NCI-H187 (cell line): ENCODE data around the gene PDXK.
"Not testable (repeated sequence)": the region's sequence is repeated elsewhere in the genome, so short reads cannot be mapped to it uniquely, and the experiment has no call there.

Experiments
- DNase-seq, 2 experiments: peaks; one replicate each; lab custom pipeline; 2025; lab: John Stamatoyannopoulos, UW

Gene PDXK

DNA sequence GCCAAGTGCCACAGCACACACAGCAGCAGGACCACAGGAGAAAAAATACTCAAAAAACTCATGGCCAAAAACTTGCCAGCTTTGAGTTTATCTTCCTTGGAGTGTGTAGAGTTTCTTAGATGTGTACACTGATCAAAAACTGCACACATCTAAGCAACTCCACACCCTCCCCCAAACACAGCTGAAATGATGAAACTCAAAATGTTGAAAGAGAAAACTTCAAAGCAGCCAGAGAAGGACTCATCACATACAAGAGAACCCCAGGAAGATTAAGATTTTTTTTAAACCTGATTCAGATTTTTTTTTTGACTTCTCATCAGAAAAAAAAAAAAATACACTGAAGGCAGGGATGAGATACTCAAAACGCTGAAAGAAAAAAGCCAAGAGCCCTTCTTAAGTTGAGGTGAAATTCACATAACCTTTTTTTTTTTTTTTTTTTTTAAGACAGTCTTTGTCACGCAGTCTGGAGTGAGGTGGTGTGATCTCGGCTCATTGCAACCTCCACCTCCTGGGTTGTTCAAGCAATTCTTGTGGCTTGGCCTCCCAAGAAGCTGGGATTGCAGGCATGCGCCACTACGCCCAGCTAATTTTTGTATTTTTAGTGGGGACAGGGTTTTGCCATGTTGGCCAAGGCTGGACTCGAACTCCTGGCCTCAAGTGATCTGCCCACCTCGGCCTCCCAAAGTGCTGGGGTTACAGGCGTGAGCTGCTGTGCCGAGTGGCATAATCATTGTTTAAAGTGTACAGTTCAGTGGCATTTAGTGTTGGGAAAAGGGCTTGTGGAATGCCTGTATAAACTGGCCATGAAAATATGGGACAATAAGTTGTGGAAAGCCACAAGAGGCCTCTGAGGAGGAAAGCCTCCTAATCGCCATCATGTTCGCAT, 20.9 kb upstream of the PDXK start:
- no peak for DNase-seq

DNA sequence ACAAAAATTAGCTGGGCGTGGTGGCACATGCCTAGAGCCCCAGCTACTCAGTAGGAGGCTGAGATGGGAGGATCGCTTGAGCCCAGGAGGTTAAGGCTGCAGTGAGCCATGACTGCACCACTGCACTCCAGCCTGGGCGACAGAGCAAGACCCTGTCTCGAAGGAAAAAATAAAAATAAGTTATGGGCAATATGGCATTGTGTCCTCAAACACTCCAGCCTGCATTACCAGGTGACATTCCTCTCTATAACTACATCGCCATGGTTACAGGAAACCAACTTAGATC, 19.5 kb upstream of the PDXK start:
- DNase-seq = not testable (repeated sequence)

DNA sequence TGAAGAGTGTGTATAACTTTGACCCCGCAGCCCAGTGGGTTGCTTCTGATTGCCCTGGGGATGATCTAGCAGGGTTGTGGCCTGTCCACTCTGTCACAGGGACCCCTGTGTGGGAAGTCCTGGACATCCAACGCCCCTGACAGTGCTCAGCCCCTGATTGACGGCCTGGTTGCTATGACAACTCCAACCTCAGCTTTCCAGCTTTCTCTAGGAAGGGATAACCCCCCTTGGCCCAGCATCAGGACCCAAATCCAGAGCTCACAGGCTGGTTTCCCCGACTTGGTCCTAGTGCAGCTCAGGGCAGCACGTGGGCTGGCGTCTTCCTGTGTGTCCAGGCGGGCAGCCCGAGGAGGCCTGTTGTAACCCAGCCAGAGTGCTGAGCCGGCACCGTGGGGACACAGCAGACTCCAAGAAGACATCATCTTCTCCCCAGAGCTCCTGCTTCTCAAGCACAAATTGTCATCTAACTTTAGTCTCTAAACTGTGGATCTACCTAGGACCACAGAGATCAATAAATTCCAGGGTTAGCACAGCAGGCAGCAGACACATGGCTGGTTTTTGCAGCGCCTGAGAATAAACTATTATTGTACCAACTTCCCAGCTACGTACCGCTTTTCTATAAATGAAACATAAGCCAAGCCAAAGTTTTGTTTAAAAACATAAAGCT, 18.9 kb upstream of the PDXK start:
- no peak for DNase-seq

DNA sequence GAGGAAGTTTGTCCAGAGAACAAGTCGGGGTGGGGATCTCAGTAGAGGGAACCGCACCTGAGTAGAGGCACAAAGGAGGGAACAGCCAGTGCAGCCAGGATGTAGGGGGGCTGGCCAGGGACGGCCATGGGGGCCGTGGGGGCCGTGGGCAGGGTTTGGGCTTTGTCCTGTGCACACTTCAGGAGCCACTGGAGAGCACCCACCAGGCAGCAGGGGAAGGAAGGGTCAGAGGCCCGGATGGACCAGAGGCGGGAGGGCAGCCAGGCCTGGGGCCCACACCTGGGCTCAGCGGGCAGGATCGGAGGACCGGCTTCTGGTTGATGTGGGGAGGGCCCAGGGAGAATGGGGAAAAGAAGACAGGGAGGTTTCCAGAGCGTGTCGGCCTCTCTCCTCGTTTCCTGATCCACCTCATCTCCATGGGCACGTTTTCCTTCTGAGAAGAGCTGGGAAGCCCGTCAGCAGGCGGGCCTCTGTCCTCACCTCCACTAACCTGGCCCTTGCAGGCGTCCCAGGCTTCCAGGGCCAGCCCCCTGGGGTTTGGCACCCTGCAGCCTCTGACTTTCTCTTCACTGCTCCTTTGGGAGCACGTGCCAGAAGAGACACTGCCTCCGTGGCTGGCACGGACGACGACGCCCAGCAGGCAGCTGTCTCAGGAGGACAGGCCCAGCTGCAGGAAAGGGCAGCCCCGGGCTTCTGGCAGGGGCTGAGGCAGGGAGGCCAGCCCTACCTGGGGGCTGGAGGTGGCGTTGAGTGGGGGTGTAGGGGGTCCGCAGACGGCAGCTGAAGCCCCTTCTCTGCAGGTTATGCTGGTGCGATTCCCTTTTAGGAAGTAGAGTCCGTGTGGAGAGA, 16.8 kb upstream of the PDXK start:
- no peak for DNase-seq

DNA sequence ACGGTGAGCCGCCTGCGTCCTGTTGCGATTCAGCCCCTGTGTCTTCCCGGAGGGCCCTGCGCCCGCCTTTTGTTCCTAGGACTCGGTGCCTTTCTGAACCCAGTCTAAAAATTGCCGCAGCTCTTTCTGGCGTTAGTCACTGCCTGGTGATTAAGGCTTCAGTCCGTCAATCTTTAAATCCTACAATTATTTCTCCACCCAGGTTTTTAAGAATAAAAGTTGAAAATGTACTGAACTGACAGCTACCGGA, 16.2 kb upstream of the PDXK start:
- no peak for DNase-seq

DNA sequence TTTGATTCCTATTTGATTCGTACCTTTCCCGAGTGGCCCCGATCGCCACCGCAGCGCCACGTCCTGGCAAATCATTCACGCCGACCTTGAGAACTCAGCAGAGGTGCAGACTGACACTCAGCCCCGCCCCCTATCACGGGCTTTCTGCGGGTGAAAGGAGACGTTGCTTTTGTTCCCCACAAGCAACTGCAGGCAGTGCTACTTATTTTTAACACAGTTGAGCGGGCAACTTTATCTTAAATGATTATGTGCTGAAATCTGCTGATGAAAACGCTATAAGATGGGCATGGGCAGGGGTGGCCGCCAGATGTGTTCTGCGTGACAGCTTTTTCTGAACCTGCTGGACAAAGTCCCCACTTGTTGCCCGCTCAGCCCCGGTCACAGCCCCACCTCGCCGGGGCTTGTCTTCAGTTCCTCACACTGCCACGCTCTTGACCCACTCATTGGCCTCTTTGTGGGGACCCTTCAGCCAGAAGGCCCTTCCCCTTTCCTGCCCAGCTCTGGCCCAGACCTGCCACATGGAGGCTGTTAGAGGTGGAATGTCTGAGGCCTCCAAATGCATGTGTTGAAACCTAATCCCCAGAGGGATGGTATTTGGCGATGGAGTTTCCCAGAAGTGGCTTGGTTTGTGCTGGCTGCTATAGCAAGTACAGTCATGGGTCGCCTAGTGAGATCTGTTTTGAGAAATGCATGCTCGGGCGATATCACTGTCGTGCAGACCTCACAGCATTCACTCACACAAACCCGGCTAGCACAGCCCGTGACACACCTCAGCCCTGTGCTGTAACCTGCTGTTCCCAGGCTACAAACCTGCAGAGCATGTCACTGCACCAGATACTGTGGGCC, 15.7 kb upstream of the PDXK start:
- DNase-seq = no peak

DNA sequence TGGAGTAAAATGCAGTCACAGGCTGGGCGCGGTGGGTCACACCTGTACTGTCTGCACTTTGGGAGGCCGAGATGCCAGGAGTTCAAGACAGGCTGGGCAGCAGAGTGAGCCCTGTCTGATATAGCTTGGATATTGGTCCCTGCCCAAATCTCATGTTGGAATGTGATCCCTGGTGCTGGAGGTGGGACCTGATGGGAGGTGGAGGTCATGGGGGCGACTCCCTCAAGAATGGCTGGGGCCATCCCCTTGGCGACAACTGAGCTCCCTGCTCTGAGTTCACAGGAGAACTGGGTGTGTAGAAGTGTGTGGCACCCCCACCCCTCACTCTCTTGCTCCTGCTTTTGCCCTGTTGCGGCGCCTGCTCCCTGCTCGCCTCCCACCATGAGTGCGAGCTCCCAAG, 11.5 kb upstream of the PDXK start:
- DNase-seq = no peak

DNA sequence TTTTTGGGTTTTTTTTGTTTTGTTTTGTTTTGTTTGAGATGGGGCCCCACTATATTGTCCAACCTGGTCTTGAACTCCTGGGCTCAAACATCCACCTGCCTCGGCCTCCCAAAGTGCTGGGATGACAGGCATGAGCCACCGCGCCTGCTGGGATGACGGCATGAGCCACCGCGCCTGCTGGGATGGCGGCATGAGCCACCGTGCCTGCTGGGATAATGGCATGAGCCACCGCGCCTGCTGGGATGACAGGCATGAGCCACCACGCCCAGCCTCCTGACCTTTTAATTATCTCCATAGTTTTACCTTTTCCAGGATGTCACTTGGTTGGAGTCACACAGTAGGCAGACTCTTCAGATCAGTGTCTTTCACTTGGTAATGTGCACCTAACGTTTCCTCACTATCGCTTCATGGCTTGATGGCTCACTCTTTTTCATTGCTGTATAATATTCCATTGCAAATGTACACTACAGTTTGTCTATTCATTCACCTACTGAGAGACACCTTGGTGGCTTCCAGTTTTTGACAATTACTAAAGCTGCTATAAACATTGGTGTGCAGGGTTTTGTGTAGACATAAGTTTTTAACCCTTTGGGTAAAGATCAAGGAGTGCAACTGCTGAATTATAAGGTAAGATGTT, 10.1 kb upstream of the PDXK start:
- DNase-seq = no peak

DNA sequence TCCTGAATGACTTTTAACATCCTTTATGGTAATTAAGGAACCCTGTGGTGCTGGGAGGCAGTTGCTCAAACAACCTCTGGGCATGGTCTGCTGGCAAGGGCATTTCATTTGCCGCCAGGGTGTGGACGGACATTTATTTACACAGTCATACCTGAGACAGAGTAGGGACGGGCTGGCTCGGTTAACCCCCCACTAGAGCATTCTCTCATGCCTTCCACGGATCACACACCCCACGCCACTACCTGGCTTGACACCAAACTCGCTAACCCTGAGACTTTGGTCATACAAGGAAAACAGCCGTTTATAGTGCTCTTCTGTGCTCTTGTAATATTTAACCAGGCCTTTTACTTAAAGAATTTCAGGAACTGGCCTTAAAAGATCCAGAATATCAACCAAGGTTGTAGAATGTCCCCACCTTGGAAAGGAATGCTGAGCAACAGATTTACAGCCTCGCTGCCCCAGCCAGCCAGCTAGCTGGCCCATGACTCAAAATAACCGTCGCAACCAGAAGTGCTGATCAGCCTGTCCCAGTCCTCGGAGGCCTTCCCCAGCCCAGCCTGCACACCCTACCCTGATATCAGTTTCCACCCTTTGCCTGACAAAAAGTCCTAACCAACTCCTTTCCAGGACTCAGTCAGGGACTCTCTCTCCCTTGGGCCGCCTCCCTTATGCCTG, 6.5 kb upstream of the PDXK start:
- DNase-seq = peak; percentile 20 to 49

DNA sequence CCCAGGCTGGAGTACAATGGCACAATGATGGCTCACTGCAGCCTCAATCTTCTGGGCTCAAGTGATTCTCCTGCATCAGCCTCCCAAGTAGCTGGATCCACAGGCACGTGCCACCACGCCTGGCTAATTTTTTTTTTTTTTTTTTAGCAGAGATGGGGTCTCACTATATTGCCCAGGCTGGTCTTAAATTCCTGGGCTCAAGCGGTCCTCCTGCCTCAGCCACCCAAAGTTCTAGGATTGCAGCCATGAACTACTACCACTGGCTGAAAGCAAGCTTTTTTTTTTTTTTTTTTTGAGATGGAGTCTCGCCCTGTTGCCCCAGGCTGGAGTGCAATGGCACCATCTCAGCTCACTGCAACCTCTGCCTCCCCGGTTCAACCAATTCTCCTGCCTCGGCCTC, 5.8 kb upstream of the PDXK start:
- not testable (repeated sequence) for DNase-seq

DNA sequence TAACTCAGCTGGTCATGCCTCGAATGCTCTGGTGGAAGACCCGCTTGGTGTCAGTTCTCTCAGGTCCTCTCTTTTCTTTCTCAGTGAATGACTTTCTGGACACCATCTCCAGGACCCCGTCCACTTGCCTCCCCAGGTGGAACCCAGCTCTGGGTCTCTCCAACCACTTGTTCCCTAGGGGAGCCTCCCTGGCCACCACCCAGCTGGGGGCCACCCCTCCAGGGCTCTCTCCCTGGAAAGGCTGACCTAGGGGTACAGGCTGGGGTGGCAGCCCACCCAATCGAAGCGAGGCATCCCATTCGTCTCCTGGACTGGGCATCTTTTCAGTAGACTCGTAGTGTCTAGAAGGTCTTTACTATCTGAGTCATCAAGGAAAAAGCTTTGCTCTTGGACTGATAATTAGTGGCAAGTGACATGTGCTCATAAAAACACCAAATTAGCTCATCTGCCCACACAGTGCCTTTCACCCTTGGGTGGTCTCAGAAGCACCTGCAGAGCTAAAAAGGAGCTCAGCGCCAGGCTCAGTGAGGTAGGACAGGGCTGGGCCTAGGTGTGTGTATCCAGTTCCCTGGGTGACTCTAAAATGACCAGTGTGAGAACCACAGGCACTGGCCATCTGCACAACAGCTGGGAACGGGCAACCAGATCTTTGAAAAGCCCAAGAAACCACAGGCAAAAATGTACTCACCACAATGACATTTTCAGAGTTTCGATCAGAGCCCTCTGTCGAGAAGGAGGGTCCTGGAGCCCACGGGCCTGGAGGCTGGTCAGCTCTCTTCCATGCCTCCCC, 2.4 kb upstream of the PDXK start:
- DNase-seq = no peak

DNA sequence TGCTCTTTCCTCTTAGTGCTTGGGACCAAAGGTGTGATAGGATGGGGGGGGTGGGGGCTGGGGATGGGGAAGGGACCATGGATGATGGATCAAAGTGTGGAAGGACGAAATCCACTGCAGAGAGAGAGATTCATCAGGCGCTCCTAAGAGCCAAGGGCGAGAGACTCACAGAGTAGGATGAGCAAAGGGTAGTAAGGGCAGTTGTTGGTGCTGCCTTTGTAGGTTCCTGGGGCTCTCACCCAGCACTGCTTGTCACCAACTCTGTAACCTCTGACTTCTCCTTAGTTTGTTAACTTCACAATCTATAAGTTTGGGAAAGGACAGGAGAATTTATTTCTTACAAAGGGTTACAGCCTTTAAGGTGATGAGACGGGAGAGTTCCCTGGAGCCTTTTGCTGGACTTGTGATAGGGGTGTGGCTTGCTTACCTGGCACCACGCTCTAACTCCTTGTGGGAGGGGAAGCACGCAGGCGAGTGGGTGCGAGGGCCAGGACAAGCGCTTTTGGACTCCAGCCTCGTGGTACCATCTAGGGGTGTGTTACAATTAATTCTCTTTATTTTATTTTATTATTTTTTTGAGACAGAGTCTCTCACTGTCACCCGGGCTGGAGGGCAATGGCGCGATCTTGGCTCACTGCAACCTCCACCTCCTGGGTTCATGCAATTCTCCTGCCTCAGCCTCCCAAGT, 1.6 kb upstream of the PDXK start:
- DNase-seq = no peak

DNA sequence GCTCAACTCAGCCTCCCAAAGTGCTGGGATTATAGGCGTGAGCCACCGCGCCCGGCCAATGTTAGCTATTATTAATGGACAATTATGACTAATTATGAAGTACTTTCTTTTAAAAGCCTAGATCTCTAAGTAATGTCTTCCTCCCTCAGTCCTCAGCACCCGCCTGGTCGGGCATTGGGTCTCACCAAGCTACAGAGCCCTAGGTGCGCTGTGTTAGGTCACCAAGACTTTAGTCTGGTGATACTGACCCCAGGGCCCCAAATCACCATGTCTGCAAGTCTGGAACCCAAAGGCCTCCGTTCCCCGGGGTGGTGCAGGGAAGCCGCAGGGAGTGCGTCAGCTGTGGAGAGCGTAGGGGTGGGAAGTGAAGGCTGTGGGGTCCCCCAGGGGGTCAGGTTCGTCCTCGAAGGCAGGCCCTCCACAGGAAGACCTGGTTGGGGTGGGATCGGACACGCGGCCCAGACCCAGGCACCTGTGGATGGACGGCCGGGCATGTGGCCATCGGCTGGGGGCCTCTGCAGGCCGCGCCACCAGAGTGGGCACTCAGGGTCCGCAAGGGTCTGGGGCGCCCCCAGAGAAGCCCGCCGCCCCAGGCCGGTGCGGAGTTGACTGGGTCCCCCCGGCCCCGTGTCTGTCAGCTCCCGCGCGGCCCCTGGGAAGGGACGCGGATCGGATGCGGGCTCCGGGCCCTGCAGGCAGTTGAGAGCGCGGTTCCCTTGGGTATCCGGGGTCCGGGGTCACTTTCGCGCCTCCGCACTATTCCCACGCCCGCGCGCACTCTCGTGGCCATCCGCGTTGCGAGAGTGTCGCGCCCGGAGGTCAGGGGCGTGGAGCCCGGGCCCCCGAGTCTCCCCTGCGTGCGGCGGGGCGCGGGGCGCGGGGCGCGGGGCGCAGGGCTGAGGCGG, 710 bp upstream of the PDXK start:
- no peak for DNase-seq

DNA sequence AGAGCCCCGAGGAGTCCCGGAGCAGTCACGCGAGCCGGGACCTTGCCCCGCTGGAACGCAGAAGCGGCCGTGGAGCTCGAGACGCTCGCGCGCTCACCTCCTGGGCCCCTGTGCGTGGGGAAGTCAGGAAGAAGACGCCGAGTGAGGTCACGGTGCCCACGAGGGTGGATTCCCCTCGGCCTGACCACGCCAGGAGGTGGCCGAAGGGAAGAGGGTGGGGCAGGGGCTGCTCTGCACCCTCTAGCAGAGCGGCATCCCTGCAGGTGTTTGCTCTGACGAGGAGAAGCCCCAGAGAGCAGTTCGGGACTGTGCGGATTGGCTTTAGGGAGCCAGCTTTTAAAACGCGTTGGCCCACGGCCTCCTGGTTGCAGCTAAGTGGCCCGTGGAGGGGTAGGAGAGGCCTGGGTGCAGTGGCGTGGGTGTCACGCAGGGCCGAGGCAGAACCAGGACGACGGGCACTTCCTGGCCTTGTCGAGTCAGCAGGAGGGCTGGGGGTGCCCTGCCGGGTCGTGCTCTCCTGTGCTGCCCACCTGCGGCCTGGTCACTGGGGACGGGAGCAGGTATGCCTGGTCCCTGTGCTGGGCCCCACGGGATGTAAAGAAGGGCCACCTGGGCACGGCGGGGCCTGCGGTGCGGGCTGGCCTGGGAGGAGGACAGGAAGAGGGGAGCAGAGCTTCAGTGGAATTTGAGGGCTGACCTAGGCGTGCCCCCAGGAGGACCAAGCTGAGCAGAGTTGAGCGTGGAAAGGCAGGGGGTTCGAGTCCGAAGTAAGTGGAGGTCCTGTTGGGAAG, 1.0 kb downstream of the PDXK start:
- no peak for DNase-seq

DNA sequence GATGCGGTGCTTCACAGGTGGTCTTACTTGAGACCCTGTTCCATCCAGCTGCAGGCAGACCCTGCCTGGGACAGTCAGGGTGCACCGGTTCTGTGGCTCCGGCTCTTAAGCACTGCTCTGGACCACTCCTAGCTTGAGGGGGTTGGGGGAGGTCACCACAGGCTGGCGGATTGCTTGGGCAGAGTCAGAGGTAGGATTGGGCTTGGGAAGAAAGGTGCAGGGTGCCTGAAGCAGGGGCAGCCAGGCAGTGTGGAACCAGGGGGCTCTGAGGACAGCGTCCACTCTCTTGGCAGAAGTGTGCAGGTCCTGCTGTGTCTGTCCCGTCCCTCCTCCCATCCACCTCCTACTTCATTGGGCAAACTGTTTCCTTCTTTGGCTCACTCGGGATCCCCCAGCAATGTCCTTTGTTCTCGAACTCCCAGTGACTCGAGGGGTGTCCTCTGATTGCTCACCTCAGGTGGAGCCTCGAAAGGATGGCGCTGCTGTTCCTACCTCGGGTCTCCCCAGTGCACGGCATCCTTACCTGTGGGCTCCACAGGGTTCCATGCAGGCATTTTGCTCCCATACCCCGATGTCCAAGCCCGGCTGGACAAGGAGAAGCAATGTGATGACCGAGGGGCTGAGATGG, 1.7 kb downstream of the PDXK start:
- DNase-seq = no peak

DNA sequence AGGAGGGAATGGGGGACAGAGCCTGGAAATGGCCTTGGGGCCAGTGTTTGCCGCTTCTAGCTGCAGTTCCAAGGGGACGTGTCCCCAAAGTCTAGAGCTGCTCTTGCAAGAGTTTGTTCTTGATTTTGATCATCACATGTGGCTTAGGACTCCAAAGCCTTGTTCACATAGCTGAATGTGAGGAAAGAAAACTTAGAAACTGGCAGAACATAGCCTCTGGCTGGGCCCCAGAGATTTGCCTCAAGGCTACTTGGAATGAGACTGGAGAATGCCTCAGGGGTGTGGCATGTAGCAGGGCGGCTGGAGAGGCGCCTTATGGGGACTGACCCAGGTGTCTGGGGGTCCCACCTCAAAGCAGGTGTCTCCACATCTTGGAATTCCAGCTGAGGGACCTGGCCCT, 2.3 kb downstream of the PDXK start:
- no peak for DNase-seq

DNA sequence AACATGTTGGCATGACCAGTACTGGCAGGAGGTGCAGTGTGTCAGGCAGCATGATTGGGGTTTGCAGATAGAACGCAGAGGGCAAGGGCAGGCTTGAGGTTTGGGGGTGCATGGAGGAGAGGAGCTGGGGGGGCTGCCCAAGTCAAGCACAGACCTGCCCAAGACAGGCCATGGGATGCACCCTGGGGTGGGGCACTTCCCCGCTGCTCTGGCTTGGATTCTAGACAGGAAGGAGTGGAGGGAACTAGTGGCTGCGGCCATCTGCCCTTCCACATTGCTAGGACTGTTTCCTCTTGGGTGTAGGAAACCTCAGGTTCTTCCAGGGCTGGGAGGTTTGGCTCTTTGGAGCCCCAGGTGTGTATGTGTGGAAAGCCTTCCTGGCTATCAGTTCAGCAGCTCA, 3.0 kb downstream of the PDXK start:
- DNase-seq = no peak
